NCI-H1105 (cell line): ENCODE results near the gene SRGAP2.
"Not testable (repeated sequence)": the region's sequence is repeated elsewhere in the genome, so short reads cannot be mapped to it uniquely, and the experiment has no call there.

ENCODE experiments used
- DNase-seq: peaks from one replicate; lab custom pipeline; 2025; lab: John Stamatoyannopoulos, UW

Gene SRGAP2

GRCh38 chr1:206203364-206204158 is at the start of gene SRGAP2:
Gene SRGAP2 (plus strand): TSS chr1:206203541. CDS start chr1:206205971, 2,430 bp downstream.
- DNase-seq, result peak; percentile 3

- not testable (repeated sequence) for DNase-seq
These were observed 35.9 kb upstream of the SRGAP2 start for GRCh38 chr1:206167350-206168029.

GRCh38 chr1:206169794-206170193 is 33.5 kb upstream of the SRGAP2 start:
- DNase-seq, result not testable (repeated sequence)

GRCh38 chr1:206173110-206173719 is 30.1 kb upstream of the SRGAP2 start:
- not testable (repeated sequence) for DNase-seq

- DNase-seq, result not testable (repeated sequence)
These were observed 29.0 kb upstream of the SRGAP2 start for GRCh38 chr1:206174182-206174868.

- DNase-seq, result not testable (repeated sequence)
These were observed 27.8 kb upstream of the SRGAP2 start for GRCh38 chr1:206175459-206176113.

- DNase-seq, result not testable (repeated sequence)
These were observed 27.2 kb upstream of the SRGAP2 start for GRCh38 chr1:206176114-206176502.

- DNase-seq, result not testable (repeated sequence)
These were observed 25.0 kb upstream of the SRGAP2 start for GRCh38 chr1:206178061-206178989.

- not testable (repeated sequence) for DNase-seq
These were observed 23.7 kb upstream of the SRGAP2 start for GRCh38 chr1:206179666-206180065.

- not testable (repeated sequence) for DNase-seq
These were observed 20.7 kb upstream of the SRGAP2 start for GRCh38 chr1:206182368-206183317.

GRCh38 chr1:206183788-206184187 is 19.6 kb upstream of the SRGAP2 start:
- DNase-seq, result not testable (repeated sequence)

GRCh38 chr1:206185778-206186177 is 17.6 kb upstream of the SRGAP2 start:
- DNase-seq, result not testable (repeated sequence)

- not testable (repeated sequence) for DNase-seq
These were observed 16.5 kb upstream of the SRGAP2 start for GRCh38 chr1:206186826-206187225.

- DNase-seq, result not testable (repeated sequence)
These were observed 8.2 kb upstream of the SRGAP2 start for GRCh38 chr1:206195182-206195581.

GRCh38 chr1:206196748-206197424 is 6.5 kb upstream of the SRGAP2 start:
- not testable (repeated sequence) for DNase-seq

GRCh38 chr1:206202789-206203363 is 465 bp upstream of the SRGAP2 start, which contains the start of gene FAM72A:
Gene FAM72A (minus strand): TSS chr1:206202839. CDS start chr1:206202025, 814 bp downstream.
- peak; percentile 99 for DNase-seq

- not testable (repeated sequence) for DNase-seq
These were observed 794 bp downstream of the SRGAP2 start for GRCh38 chr1:206204159-206204511.

- not testable (repeated sequence) for DNase-seq
These were observed 1.5 kb downstream of the SRGAP2 start for GRCh38 chr1:206204871-206205270.
